ENCODE measurements around the gene GFY.

GFY gene

DNA sequence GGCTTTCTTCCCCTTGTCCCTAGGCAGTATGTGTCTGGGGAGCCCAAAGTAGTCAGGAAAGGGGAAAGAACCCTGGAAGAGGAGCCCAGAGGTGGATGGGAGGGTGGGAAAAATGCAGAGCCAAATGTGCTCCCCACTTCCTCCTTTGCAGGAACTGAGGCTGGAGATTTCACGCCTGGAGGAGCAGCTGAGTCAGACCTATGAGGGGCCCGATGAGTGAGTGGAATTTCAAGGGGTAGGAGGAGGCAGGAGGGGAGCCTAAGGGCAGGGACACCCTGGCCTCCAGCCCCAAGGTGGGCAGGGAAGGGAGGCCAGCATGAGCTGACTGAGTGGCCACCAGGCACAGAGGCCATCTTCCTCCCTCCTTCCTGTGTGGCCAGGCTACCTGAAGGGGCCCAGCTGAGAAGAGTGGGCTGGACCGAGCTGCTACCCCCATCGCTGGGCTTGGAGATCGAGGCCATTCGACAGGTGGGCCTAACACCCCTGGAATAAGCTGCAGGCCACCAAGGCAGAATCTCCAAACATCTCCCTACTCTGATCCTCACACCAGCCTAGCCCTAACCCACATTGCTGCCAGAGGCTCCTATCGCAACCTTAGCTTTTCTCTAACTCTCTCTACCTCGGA, 16.3 kb upstream of the GFY start:
- no peak for DNase-seq (ENCODE audit: low spot score)

DNA sequence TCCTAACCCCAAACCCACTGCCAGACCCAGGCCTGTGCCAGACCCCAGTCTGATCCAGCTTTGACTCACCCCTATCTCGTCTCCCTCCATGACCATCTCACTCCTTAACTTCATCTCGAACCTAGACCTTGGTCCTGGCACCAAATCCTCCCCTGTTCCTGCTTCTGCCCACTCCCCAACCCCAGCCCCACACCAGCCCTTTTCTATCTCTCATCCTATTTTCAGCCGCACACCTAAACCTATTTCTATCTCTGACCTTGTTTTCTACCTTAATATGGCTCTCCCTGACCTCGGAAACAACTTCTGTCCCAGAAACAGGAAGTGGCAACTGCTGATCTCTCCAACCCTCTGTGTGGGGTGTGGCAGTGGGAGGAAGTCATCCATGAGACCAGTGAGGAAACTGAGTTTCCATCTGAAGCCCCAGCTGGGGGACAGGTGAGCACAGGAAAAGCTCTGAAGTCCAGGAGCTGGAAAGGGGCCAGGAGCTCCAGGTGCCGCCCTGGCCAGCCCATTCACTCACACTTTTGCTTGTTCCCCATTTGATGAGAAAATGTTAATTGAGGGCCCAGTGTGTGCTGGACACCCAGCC, 15.7 kb upstream of the GFY start:
- no peak for DNase-seq (ENCODE audit: low spot score)

DNA sequence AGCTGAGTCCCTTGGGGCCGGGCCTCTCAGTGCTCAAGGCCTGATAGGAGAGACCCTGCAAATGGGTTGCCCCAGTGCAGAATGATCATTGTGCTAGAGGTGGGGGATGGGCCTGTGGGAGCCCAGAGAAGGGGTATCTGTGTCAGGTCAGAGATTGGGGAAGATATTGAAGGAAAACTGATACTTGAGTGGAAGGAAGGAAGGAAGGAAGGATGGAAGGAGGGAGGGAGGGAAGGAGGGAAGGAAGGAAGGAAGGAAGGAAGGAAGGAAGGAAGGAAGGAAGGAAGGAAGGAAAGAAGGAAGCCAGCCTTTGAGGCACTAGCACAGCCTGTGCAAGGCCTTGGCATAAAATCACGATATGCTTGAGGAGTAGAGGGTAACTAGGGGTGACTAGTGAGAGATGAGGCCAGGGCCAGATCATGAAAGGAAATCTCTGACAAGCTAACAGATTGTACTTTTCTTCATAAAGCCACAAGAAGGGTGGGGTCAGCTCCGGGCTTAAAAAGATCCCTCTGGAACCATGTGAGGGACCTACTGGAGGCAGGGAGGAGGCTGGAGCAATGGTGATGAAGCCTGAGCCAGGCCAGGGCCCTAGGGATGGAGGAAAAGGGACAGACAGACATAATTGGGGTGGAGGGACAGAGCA, 13.4 kb upstream of the GFY start:
- no peak for DNase-seq (ENCODE audit: low spot score)

DNA sequence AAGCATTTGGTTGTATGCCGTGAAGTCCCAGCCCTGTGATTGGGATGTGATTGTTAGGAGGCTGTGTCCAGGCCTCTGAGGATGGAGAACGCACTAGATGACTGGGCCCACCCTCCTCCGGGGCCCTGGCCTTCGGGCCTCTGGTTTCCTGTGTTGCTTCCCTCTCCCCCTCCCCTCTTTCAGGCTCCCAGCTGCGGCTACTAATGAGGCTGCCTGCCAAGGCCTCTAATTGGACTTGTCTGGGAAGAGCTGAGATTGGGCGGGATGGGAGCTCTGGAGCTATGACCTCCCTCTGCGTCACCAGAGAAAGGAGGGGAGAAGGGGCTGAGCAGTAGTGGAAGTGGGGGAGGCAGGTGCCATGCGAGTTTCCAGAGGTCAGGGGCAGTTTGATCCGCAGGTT, 11.8 kb upstream of the GFY start:
- no peak for DNase-seq (ENCODE audit: low spot score)

DNA sequence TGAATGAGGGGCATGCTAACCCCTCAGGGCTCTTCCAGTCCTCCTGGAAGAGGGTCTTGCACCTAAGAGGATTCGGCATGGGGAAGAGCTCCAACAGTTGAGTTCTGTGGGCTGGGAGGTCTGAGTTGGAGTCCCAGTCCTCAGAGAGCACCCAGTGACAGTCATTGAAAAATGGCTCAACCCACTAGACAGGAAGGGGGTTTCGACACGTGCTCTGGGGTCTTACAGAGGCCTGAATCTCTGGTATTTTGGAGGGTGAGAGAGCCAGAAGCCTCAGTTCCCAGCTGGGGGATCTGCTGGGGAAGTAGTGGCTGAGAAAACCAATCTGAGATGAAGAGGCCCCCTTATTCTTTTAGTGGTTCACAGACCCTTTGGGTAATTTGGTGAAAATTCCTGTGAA, 10.9 kb upstream of the GFY start:
- no peak for DNase-seq (ENCODE audit: low spot score)

DNA sequence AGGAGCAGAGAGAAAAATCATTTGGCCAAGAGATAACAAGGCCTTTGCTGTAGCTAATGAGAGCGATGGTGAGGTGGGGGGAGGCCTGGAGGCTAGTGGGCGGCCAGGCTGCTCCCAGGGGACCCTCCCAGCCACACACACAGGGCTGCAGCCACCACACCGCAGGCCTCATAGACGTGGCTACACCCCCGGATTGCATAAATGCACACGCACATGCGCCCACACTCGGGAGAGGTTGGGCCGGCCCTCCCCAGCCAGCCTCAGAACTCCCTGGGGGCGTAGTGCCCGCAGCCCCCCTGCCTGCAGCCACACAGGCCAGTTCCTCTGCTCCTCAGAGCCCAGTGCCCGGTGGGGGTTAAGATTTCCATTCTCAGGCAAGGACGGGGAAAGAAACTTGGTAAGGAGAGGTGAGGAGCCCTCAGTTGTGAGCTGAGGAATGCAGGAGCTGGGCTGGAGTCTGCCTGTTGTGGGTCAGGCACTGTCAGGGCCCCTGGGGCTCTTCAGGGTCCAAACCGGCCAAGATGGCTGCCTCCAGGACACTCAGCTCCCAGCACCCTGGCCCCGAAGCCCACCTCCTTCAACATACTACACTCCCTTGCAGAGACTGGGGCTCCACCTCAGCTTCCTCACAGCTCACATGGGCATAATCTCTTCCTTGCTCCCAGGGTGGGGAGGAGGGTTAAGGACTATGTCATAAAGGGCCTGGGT, 9.9 kb upstream of the GFY start:
- DNase-seq (ENCODE audit: low spot score): no peak

DNA sequence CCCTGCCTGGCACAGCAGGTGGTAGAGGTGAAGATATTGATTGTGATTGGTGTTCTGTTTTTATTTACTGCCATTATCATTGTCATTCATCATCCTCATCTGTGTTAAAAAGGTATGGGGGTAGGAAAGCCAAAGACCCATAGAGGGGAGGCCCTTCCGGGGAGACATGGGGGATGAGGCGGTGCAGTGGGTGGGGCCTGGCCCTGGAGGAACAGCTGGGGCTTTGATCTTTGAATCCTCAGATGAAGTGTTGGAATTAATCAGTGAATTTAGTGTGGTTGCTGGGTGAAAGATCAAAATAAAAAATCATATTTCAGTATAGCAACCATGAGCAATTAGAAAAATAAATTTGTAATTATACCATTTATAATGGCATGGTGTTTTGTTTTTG, 9.4 kb upstream of the GFY start:
- DNase-seq (ENCODE audit: low spot score): no peak

DNA sequence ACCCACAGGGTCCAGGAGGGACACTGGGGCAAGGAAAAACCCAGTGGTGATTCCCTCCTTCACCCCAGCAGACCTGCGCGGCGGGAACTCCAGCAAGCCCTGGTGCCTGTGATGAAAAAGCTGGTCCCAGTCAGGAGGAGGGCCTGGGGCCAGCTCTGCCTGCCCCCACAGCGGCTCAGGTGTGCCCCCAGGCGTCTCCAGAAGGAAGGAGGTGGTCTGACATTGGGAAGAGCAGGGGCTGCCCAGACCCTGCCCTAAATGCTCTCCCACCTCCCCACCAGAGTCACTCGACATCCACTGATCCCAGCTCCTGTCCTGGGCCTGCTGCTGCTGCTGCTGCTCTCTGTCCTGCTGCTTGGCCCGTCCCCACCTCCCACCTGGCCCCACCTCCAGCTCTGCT, 8.1 kb upstream of the GFY start:
- DNase-seq (ENCODE audit: low spot score): no peak

DNA sequence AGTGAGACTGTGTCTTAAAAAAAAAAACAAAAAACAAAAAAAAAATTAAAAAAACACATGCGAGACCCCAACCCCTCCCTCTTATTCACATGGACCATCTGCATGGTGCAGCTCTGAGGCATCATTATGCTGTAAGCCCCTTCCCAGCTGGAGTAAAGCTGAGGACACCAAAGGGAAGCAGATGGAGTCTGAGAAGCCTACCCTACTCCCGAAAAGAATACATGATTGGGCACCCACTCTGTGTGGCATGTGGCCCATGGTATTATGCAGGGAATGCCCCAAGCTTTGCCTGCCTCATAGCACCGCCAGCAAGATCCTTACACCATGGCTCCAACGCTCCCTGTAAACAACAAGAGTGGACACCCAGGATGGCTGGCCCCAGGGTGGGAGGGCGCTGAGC, 6.7 kb upstream of the GFY start:
- DNase-seq (ENCODE audit: low spot score): no peak

DNA sequence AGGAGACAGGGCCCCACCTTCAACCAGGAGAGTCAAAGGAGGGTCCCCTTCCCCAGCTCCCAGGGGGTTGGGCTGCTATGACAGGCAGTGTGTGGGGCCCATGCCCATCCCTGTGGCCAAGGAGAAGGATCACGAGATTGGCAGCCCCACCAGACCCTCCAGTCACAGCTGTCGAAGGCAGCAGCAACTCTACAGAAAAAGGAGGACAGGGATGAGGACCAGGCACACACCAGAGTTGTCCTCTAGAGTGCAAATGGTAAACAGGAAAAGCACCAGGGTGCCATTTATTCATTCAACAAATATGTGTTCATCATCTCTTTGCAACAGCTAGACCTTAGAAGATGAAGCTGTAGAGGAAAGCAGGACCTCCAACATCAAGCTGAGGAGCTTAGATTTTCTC, 6.0 kb upstream of the GFY start:
- no peak for DNase-seq (ENCODE audit: low spot score)

DNA sequence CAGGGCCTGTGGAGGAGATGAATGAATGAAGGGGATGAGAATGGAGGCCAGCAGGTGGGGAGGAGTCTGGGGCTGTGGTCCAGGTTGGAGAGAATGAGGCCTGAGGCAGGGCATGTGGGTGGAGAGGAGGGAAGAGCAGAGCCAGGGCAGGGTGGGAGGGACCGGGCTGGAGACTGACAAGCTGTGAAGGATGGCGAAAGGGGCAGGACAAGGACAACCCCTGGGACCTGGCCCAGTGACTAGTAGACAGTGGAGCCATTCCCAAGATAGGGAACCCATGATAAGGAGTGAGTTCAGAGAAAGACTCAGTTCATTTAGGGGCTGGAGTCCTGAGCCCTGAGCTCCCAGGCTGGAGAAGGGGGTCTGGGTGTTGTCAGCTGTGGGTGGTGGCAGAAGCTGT, 5.0 kb upstream of the GFY start:
- no peak for DNase-seq (ENCODE audit: low spot score)

DNA sequence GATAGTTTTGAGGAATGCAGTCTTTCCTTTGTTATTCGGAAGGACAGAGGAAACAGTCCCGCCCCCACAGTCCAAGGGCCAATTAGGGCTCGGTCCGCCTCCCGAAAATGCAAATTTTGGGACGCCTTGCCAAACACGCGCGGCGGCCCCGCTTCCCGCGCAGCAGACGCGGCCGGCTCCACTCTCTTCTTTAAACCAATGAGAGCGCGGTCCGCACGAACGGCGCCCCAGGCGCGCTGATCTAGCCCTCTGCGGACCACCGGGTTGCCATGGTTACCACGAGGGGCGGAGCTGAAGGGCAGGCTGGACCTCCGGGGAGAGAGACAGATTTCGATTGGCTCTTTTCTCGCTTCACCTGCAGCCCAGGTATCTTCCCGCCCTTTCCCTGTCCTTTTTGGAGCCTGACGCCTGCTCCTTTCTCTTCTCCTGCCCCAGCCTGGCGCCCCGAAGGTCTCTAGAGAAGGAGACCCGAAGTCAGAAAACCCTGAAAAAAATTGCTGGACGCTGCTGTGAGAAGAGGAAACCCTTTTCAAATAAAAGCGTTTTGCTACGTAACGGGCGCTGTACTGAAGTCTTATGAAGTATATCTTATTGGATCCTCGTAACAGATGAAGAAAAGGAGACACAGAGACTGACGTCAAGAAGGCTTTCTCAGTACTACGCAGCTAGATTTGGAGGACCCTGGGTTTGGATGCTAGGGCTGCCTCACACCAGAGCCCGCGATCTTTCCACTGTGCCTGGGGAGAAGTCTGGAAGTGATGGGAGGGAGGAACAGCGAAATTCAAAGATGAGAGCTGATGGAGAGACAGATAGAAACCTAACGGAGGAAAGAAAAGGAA, 3.9 kb upstream of the GFY start:
- DNase-seq (ENCODE audit: low spot score): peak; percentile 20

DNA sequence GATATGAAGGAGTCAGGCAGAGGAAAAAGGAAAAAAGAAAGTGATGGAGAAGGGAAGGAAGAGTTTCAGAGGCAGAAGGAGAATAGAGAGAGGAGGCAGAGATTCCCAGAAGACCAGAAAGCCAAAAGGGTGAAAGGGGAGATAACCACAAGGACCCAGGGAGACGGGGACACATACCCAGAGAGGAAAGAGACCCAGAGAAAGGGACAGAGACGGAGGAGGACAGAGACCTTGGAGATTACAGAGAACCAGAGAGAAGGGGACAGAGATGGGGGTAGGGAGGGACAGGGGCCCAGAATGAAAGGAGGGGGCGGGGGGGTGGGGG, 3.3 kb upstream of the GFY start:
- no peak for DNase-seq (ENCODE audit: low spot score)

DNA sequence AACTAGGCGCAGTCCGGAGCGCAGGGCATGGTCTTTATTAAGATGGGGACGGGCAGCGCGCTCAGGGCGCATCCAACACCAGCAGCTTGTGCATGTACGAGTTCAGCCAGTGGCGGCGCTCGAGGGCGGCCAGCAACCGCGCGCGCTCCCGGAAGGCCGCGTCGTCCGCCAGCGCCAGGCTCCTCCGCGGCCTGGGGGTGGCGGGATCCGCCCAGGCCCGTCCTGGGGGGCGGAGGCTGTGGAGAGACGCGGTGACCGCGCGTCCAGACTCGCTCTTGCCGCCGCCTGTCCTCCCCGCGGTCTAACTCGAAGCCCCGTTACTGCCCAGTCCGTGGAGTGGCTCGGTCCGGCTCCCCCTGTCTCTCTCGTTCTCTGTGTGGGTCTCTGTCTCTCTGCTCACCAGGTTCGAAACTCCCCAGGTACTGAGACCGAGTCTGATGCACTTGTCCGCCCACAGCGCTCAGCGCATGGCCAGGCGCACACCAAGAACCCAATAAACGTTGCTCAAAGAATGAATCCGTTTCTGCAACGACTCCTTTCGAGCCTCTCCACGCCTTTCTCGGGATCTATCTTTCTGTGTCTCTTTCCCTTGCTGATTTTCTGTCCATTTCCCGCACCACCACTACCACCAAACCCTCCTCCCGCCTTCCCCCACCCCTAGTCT, 2.6 kb upstream of the GFY start:
- no peak for DNase-seq (ENCODE audit: low spot score)

DNA sequence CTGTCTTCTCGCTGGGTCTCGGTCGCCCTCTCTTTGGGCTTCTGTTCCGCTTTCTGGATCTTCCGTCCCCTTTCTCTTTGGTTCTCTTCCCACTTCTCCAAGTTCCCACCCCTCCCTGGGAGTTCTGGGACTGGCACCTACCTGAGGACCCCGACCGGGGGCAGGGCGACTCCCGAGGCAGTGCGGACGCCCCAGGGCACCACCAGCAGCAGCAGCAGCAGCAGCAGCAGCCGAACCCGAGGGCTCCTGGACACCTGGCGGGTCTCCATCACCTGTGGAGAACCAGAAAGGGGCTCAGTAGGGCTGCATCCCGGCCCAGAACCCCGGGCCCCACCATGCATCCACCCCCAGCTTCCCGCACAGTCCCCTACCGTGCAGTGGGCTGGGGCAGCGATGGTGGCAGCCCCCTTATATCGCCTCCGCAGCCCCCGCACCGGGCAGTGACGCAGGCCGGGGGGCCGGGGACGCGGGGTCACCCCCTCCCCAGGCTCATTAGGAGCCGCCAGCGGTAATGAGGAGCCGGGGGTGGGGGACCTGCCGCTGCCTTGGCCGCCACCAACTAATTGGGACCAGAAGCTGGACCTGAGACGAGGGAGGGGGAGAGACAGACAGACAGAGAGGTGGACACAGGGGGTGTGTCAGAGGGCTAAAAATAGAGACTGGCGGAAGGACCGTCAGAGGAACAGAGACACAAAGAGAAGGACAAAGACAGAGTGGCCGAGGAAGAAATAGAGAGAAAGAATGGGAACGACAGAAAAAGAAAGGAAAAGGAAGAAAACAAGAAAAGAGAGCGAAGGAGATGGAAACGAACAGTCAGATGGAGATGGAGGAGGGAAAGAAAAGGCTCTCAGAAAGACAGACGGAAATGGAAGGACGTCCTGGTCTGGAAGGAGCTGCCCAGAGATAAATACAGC, 1.9 kb upstream of the GFY start, which contains the start of gene PTH2:
Gene PTH2, minus strand, starts transcription at position 371 of the 914 bp plus-strand sequence. Its CDS starts 102 bp downstream, at position 269.
- no peak for DNase-seq (ENCODE audit: low spot score)

DNA sequence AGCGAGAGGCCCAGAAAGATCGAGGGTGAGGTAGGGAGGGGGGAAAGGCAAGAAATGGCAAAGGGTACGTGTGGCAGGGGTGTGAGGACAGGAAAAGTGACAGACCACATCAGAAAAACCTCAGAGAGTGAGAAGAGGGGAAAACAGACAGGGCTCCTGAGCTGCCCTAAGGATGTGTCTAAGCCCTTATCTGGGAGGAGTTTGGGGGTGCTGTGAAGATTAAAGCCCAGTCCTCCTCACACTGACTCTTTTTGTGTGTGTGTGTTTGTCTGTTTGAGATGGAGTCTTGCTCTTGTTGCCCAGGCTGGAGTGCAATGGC, 1.2 kb upstream of the GFY start:
- no peak for DNase-seq (ENCODE audit: low spot score)

DNA sequence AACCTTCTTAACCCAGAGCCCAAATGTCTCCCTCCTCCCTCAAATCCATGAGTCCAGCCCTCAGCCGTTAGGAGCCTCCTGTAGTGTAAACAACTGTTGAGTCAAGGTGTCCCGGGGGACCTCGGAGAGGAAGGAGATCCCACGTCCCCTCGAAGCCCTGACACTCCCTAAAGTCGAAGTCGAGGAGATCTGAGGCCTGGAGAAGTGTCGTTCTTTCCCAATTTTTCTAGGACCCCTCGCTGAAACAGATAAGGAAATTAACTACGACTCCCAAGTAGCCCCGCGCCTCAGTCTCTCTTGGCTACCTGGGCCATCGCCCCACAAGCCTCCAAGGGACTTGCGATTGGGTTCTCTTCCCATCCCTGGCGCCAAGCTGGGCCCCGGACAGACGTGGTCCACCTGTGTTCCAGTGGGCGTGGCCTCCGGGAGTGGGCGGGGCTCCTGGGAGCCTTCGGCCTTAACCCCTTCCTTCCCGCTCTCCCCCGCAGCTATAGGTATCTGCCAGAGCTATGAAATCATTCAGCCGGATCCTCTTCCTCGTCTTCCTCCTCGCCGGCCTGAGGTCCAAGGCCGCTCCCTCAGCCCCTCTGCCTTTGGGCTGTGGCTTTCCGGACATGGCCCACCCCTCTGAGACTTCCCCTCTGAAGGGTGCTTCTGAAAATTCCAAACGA, 869 bp downstream of the GFY start:
- no peak for DNase-seq (ENCODE audit: low spot score)

DNA sequence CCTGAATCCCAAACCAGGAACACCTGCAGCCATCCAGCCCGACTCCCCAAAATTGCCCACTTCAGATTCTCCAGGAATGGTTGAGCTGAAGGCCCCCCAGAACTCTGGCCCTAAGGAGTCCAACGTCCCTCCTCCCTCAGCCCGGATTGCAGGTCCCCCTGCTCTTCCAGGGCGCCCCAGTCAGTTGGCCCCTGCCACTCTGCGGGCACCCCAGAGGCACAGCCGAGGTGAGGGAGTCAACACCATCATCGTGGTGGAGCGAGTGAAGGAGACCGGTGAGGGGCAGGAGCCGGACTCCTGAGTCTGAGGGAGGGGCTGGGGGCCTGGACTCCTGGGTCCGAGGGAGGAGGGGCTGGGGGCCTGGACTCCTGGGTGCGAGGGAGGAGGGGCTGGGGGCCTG, 2.2 kb downstream of the GFY start:
- DNase-seq (ENCODE audit: low spot score): no peak

DNA sequence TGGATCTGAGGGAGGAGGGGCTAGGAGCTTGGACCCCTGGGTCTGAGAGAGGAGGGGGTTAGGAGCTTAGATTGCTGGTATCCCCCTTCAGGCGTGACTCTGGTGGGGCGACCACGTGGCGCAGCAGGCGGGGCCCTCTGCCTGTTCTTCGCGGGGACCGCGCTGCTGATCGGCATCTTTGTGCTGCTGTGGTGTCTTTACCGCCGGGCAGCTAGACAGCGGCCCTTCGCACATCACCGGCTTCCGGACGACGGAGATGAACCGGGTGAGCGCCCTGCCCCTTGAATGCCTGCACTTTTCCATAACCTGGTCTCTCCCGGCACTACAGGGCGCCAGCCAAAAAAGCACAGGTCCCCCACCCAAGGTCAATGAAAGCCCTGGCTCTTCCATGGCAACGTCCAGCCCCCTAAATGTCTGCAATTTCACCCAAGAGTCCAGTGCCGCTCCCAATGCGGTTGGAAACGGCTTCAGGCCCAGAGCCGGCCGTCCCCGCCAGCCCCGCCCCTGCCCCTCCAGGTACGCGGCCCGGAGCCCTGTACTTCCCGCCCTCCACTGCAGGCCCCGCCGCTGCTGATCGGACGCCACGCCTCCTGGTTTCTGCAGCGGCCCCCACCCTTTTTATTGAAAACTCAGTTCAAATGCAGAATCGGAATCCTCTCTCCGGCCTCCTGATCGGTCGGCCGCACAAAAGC, 2.8 kb downstream of the GFY start:
- no peak for DNase-seq (ENCODE audit: low spot score)
